ENCODE measurements around the gene SPTLC2.
"Not testable (repeated sequence)": the region's sequence is repeated elsewhere in the genome, so short reads cannot be mapped to it uniquely, and the experiment has no call there.

- TF ChIP-seq SP1 (IDR thresholded peaks at IDR 0.05; ENCODE audit: low read depth, low read length); CTCF (IDR thresholded peaks at IDR 0.05; ENCODE audit: control extremely low read depth in 1 of 3, insufficient read depth in 1 of 3, low read depth in 1 of 3, low read length in 3 of 3); USF2 (IDR thresholded peaks at IDR 0.05; ENCODE audit: low read length); SP2 (IDR thresholded peaks at IDR 0.05; ENCODE audit: low read length); MAX (IDR thresholded peaks at IDR 0.05); RAD21 (IDR thresholded peaks at IDR 0.05 in 1 of 2, conservative IDR thresholded peaks at IDR 0.05 in 1 of 2; ENCODE audit: low read depth in 2 of 2, low read length in 2 of 2): not testable (repeated sequence)
Observed at GRCh38 chr14:77661562-77661961, 45.1 kb upstream of the SPTLC2 start.
